Activated naive CD8-positive, alpha-beta T cell treated with anti-CD3 and anti-CD28 coated beads, Interleukin-2, amount 50 U/mL, for 24 hours (primary cell): ENCODE measurements around the gene GNMT.

Experiments
- ATAC-seq: fragments of 150-1000 bp; cut with Tn5 transposase; one replicate; pipeline ENCODE4 v1.10.0; 2021
- DNase-seq: peaks from one replicate; pipeline ENCODE4 v3.0.0; 2021
- H3K27ac Mint-ChIP-seq: one replicate; pipeline ENCODE4 v1.8.0; 2021; ENCODE audit warnings: mild to moderate bottlenecking, mixed read lengths
- H3K27me3 Mint-ChIP-seq: one replicate; pipeline ENCODE4 v1.8.0; 2021; ENCODE audit warnings: mixed read lengths
- H3K36me3 Mint-ChIP-seq: one replicate; pipeline ENCODE4 v1.8.0; 2021; ENCODE audit warnings: low read depth, mixed read lengths
- H3K4me1 Mint-ChIP-seq: one replicate; pipeline ENCODE4 v1.8.0; 2021; ENCODE audit warnings: mixed read lengths
- H3K4me3 Mint-ChIP-seq: one replicate; pipeline ENCODE4 v1.8.0; 2021; ENCODE audit warnings: mild to moderate bottlenecking, moderate library complexity, mixed read lengths
- H3K9me3 Mint-ChIP-seq: one replicate; pipeline ENCODE4 v1.8.0; 2021; ENCODE audit warnings: mixed read lengths

The GNMT gene

GRCh38 chr6:42960243-42961019 lies at the start of gene GNMT:
Gene GNMT, plus strand, starts transcription at chr6:42960754. Its CDS starts 14 bp downstream, at chr6:42960768.
- peaks cover 12% of the 10 kb centered on the region for H3K4me1 Mint-ChIP-seq
- peak; percentile 31 for DNase-seq
- no peaks in the 10 kb centered on the region for H3K9me3 Mint-ChIP-seq
- peaks cover 1% of the 10 kb centered on the region for H3K27me3 Mint-ChIP-seq
- no peak within 1 kb of the TSS for H3K27ac Mint-ChIP-seq
- H3K36me3 Mint-ChIP-seq: peaks cover 1% of the 10 kb centered on the region
- peak; percentile 69 for ATAC-seq
- H3K4me3 Mint-ChIP-seq: peak within 1 kb of the TSS; percentile 48

GRCh38 chr6:42911171-42912021 lies 49.2 kb upstream of the GNMT start:
- H3K27ac Mint-ChIP-seq: no peak overlapping the region
- H3K9me3 Mint-ChIP-seq: no peaks in the 10 kb centered on the region
- H3K27me3 Mint-ChIP-seq: peaks cover 17% of the 10 kb centered on the region
- peak overlapping the region; percentile 29 for H3K4me3 Mint-ChIP-seq
- no peak for DNase-seq
- no peak for ATAC-seq
- H3K4me1 Mint-ChIP-seq: peaks cover 3% of the 10 kb centered on the region
- no peaks in the 10 kb centered on the region for H3K36me3 Mint-ChIP-seq

GRCh38 chr6:42914546-42914945 lies 46.0 kb upstream of the GNMT start:
- Mint-ChIP-seq H3K4me1 (peaks cover 3% of the 10 kb centered on the region), H3K36me3 (no peaks in the 10 kb centered on the region), H3K27me3 (peaks cover 17% of the 10 kb centered on the region), H3K9me3 (no peaks in the 10 kb centered on the region), H3K27ac (no peak overlapping the region), H3K4me3 (no peak overlapping the region)
- DNase-seq: no peak
- ATAC-seq: no peak

GRCh38 chr6:42915732-42916131 lies 44.8 kb upstream of the GNMT start, which contains the start of gene PTCRA:
Gene PTCRA, plus strand, starts transcription at chr6:42916053. Its CDS starts 17 bp downstream, at chr6:42916070.
- peaks cover 3% of the 10 kb centered on the region for H3K4me1 Mint-ChIP-seq
- H3K27ac Mint-ChIP-seq: no peak within 1 kb of the TSS
- ATAC-seq (peak; percentile 40), DNase-seq (no peak)
- H3K4me3 Mint-ChIP-seq: no peak within 1 kb of the TSS
- peaks cover 17% of the 10 kb centered on the region for H3K27me3 Mint-ChIP-seq
- H3K36me3 Mint-ChIP-seq: no peaks in the 10 kb centered on the region
- no peaks in the 10 kb centered on the region for H3K9me3 Mint-ChIP-seq

GRCh38 chr6:42916288-42916687 lies 44.3 kb upstream of the GNMT start:
- no peak overlapping the region for H3K4me3 Mint-ChIP-seq
- no peaks in the 10 kb centered on the region for H3K9me3 Mint-ChIP-seq
- no peaks in the 10 kb centered on the region for H3K36me3 Mint-ChIP-seq
- ATAC-seq: no peak
- H3K27ac Mint-ChIP-seq: no peak overlapping the region
- no peak for DNase-seq
- H3K27me3 Mint-ChIP-seq: peaks cover 14% of the 10 kb centered on the region
- H3K4me1 Mint-ChIP-seq: peaks cover 1% of the 10 kb centered on the region

- DNase-seq (no peak), ATAC-seq (no peak)
- Mint-ChIP-seq H3K36me3 (no peaks in the 10 kb centered on the region), H3K27ac (no peak overlapping the region), H3K4me3 (no peak overlapping the region), H3K4me1 (peaks cover 2% of the 10 kb centered on the region), H3K9me3 (no peaks in the 10 kb centered on the region), H3K27me3 (no peaks in the 10 kb centered on the region)
These were observed 38.8 kb upstream of the GNMT start for GRCh38 chr6:42921801-42922200.

GRCh38 chr6:42923666-42924065 lies 36.9 kb upstream of the GNMT start:
- no peak overlapping the region for H3K27ac Mint-ChIP-seq
- DNase-seq: no peak
- no peak for ATAC-seq
- no peaks in the 10 kb centered on the region for H3K9me3 Mint-ChIP-seq
- H3K4me1 Mint-ChIP-seq: peaks cover 7% of the 10 kb centered on the region
- no peak overlapping the region for H3K4me3 Mint-ChIP-seq
- no peaks in the 10 kb centered on the region for H3K27me3 Mint-ChIP-seq
- no peaks in the 10 kb centered on the region for H3K36me3 Mint-ChIP-seq

GRCh38 chr6:42925248-42925857 lies 35.2 kb upstream of the GNMT start:
- Mint-ChIP-seq H3K4me1 (peaks cover 16% of the 10 kb centered on the region), H3K36me3 (peaks cover 3% of the 10 kb centered on the region), H3K9me3 (no peaks in the 10 kb centered on the region), H3K27ac (no peak overlapping the region), H3K4me3 (no peak overlapping the region), H3K27me3 (no peaks in the 10 kb centered on the region)
- DNase-seq (no peak), ATAC-seq (no peak)

- ATAC-seq (peak; percentile 88), DNase-seq (peak; percentile 93)
- Mint-ChIP-seq H3K4me1 (peaks cover 52% of the 10 kb centered on the region), H3K27ac (peak within 1 kb of the TSS; percentile 99), H3K9me3 (no peaks in the 10 kb centered on the region), H3K27me3 (no peaks in the 10 kb centered on the region), H3K4me3 (peak within 1 kb of the TSS; percentile 99), H3K36me3 (peaks cover 25% of the 10 kb centered on the region)
These were observed 31.4 kb upstream of the GNMT start, which contains the start of gene CNPY3 for GRCh38 chr6:42928986-42929820. Gene CNPY3, plus strand, starts transcription at chr6:42929480. Its CDS starts 91 bp downstream, at chr6:42929571.

- Mint-ChIP-seq H3K27ac (peak overlapping the region; percentile 99), H3K9me3 (no peaks in the 10 kb centered on the region), H3K36me3 (peaks cover 28% of the 10 kb centered on the region), H3K4me3 (peak overlapping the region; percentile 99), H3K4me1 (peaks cover 58% of the 10 kb centered on the region), H3K27me3 (no peaks in the 10 kb centered on the region)
- ATAC-seq: peak; percentile 42
- peak; percentile 70 for DNase-seq
These were observed 30.7 kb upstream of the GNMT start for GRCh38 chr6:42929821-42930360.

- H3K4me3 Mint-ChIP-seq: peak overlapping the region; percentile 77
- DNase-seq: no peak
- no peaks in the 10 kb centered on the region for H3K9me3 Mint-ChIP-seq
- no peaks in the 10 kb centered on the region for H3K27me3 Mint-ChIP-seq
- H3K27ac Mint-ChIP-seq: peak overlapping the region; percentile 56
- ATAC-seq: no peak
- H3K36me3 Mint-ChIP-seq: peaks cover 44% of the 10 kb centered on the region
- peaks cover 65% of the 10 kb centered on the region for H3K4me1 Mint-ChIP-seq
These were observed 28.1 kb upstream of the GNMT start for GRCh38 chr6:42932412-42932811.

- Mint-ChIP-seq H3K27ac (peak overlapping the region; percentile 56), H3K4me1 (peaks cover 69% of the 10 kb centered on the region), H3K9me3 (no peaks in the 10 kb centered on the region), H3K36me3 (peaks cover 49% of the 10 kb centered on the region), H3K4me3 (peak overlapping the region; percentile 77), H3K27me3 (no peaks in the 10 kb centered on the region)
- ATAC-seq (no peak), DNase-seq (no peak)
These were observed 27.3 kb upstream of the GNMT start for GRCh38 chr6:42933205-42933604.

- Mint-ChIP-seq H3K36me3 (peaks cover 54% of the 10 kb centered on the region), H3K27me3 (no peaks in the 10 kb centered on the region), H3K27ac (peak overlapping the region; percentile 38), H3K9me3 (no peaks in the 10 kb centered on the region), H3K4me3 (no peak overlapping the region), H3K4me1 (peaks cover 56% of the 10 kb centered on the region)
- no peak for ATAC-seq
- no peak for DNase-seq
These were observed 25.2 kb upstream of the GNMT start for GRCh38 chr6:42935322-42935721.
